NCI-H1105 (cell line): Measurements from ENCODE around the gene SH2D4B.

Experiments used
- DNase-seq: peaks from one replicate; lab custom pipeline; 2025; lab: John Stamatoyannopoulos, UW

SH2D4B gene

GRCh38 chr10:80646366-80646765 lies 108.7 kb downstream of the SH2D4B start:
- no peak for DNase-seq

DNA sequence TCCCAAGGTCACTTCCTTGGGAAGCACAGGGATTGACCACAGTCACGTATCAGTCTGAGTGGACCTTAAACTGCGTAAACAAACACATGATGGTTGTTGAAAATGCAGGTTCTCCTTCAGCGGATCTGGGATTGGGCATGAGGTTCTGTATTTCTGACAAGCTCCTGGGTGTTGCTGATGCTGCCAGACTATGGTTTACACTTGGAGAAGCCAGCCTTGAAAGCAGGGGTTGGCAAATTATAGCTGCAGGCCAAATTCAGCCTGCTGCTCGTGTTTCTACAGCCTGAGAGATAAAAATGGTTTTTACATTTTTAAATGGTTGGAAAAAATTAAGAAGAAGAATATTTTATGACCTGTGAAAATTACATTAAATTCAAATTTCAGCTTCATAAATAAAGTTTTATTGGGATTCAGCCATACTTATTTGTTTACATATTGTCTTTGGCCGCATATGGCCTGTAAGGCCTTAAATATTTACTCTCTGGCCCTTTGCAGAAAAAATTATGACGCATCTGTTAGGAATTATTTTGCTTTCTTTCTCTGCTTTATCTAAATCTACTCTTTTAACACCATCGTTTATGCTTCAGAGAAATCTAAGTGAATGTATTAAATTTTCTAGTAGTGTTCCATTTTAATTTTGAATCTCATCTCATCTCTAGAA lies 109.6 kb downstream of the SH2D4B start:
- no peak for DNase-seq

- DNase-seq, result no peak
Measured at GRCh38 chr10:80648106-80648505, 110.4 kb downstream of the SH2D4B start.

GRCh38 chr10:80649183-80649582 lies 111.5 kb downstream of the SH2D4B start:
- no peak for DNase-seq

GRCh38 chr10:80655898-80656297 lies 118.2 kb downstream of the SH2D4B start:
- DNase-seq, result no peak

- no peak for DNase-seq
Measured at GRCh38 chr10:80658068-80658467, 120.4 kb downstream of the SH2D4B start.

- no peak for DNase-seq
Measured at GRCh38 chr10:80659289-80659688, 121.6 kb downstream of the SH2D4B start.

- DNase-seq, result no peak
Measured at GRCh38 chr10:80660266-80660665, 122.6 kb downstream of the SH2D4B start.

- DNase-seq, result no peak
Measured at GRCh38 chr10:80660736-80661135, 123.0 kb downstream of the SH2D4B start.

GRCh38 chr10:80661526-80661925 lies 123.8 kb downstream of the SH2D4B start:
- DNase-seq, result no peak

- DNase-seq, result peak; percentile 3
Measured at GRCh38 chr10:80662429-80663261, 124.9 kb downstream of the SH2D4B start.

GRCh38 chr10:80664071-80664680 lies 126.5 kb downstream of the SH2D4B start:
- peak; percentile 47 for DNase-seq

DNA sequence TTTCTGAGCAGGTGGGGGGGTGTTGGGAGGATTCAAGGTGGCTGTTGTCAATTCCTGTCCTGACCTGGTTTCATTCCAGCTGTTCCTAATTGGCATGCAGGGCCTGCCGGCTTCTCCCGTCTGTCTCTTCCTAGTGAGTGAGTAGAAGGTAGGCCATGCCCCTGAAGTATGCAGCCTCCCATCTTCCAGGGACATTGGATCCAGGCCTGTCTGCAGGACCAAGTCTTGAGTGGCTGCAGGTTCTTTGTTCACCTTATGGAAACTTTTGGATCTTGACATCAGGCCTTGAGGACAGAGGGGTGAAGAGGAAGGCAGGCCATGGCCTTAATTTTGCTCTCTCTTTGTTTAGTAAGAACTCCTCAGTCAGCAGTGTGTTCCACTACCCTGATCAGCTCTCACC lies 131.8 kb downstream of the SH2D4B start:
- no peak for DNase-seq

DNA sequence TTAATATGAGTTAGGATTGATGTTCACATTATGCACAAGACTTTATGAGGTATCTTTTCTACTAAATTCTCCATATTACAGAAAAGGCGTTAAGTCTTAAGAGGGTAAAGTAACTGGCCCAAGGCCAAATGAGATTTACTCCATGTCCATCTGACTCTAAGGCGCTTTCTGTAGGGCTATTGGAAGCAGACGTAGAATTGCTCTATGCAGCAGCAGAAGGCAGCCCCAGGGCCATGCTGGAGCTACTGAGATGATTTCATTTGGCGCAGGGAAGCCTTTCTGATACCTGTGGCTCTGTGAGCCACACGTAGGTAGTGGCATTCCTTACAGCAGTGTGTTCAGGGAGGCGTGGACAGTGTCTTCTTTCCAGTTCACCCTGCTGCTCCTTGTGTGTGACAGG lies 133.1 kb downstream of the SH2D4B start:
- DNase-seq, result no peak

DNA sequence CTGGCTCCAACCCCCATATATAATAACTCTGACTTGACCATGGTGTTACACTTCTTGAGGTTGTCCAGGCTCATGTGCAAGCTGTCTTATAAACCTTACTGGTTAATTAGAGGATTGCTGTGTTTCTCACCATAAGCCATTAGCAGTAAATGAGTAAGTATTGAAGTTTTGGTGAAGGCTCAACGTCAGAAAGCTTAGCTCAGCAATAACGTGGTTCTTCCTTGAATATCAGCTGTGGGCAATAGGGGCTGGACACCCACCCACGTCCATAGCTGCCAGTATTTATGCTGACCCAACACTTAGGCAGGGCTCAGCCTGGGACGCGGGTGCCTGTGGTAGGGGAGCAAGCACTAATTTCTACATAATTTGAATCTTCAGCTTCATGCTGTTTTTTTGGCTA lies 134.1 kb downstream of the SH2D4B start:
- DNase-seq, result no peak

- DNase-seq, result no peak
Measured at GRCh38 chr10:80672613-80673012, 134.9 kb downstream of the SH2D4B start.

- DNase-seq, result no peak
Measured at GRCh38 chr10:80674809-80675208, 137.1 kb downstream of the SH2D4B start.

DNA sequence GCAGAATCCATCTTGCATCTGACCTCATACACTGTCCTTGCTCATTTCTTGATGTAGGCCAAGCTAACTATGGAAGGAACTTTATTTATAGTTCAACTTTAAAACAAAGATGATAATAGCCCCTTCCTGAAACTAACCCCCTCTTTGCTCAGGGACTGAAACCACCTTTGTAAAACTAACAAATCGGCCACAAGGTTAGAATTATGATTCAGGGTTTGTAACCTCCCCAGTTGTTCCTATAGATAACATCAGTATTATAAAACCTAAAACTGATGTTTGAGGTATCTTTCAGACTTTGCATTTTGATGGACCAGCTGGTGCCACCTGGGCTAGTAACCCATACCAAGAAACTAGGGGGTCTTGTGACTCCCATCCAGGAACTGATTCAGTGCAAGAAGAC lies 143.4 kb downstream of the SH2D4B start:
- DNase-seq, result no peak

GRCh38 chr10:80684259-80684658 lies 146.6 kb downstream of the SH2D4B start:
- DNase-seq, result no peak

GRCh38 chr10:80685355-80685754 lies 147.7 kb downstream of the SH2D4B start:
- DNase-seq, result no peak

DNA sequence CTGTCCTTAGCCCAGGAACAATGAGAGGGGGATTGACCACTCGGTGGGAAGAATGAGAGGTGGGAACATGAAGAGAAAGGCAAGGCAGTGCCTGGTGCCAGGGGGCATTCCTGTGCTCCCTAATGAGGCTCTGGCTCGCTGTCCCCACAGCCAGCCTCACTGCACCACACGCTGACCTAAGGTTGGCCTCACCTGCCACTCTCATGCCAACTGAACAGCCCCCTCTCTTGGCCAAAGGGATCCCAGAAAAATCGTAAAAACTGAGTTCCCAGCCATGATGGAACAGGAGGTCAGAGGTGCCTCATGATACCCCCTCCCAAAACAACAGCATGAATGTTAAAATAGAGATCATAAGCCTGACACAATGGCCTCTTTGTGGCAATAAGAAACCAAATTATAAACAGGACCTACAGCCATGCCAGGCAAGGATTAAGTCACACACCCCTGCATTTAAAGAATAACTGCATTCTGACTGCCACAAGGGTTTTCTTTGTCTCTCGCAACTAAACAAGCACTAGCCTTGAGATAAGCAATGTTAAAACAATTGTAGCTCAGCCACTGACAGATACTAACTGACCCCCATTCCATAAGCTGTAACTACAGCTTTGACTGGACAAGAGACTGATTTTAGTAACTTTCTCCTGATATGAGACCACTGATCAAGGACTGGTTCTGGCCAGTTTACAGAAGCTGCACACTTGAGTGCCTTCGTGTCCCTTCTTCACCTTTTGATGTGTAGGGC lies 149.2 kb downstream of the SH2D4B start:
- DNase-seq, result no peak

GRCh38 chr10:80687476-80687789 lies 149.7 kb downstream of the SH2D4B start:
- no peak for DNase-seq

GRCh38 chr10:80690434-80690833 lies 152.7 kb downstream of the SH2D4B start:
- no peak for DNase-seq
